K562 (cell line): Measurements from ENCODE around the gene IMMP2L. TPM values are rescaled to one million over a fixed set of nuclear protein-coding genes. Genes with fewer than 3 reads are reported as not detected.

Experiments used
- ATAC-seq: fragments of 200-7000 bp; cut with Tn5 transposase; 3 replicates; pipeline ENCODE4 v1.9.1; 2020; ENCODE audit warnings: moderate library complexity
- BruUV-seq: library from RNA; stranded (reverse); fragments of 400-500 nt; replicated peaks from 2 replicates; lab custom pipeline; 2021; lab: Mats Ljungman, UMichigan
- CTCF ChIA-PET: fragments of 300-600 bp; formaldehyde crosslinking; extraction: SDS; loops from one replicate; lab custom pipeline; 2021; ENCODE audit warnings: low intra/inter-chr PET ratio; lab: Yijun Ruan, JAX
- POLR2A ChIA-PET: fragments of 300-600, 350-650 bp; sonication (Branson Sonifier 250); formaldehyde crosslinking; extraction: SDS; loops from one replicate; lab custom pipeline; 2021; ENCODE audit warnings: antibody characterized with exemption, inconsistent platforms; lab: Yijun Ruan, JAX
- DNase-seq, 4 experiments: peaks; one replicate each; pipeline versions ENCODE4 v3.0.0 to v3.0.0-alpha.2; 2011 to 2018; ENCODE audit warnings: low spot score in 3 of 4, mixed read lengths in 3 of 4; ENCODE audit errors: extremely low read depth in 1 of 4
- FAIRE-seq: peaks from 2 replicates; lab custom pipeline; 2011; peaks lifted over from hg19 to GRCh38; lab: Jason Lieb, UNC
- H2AFZ ChIP-seq: 2 replicates; pipeline ENCODE4 v1.6.0; 2011; ENCODE audit warnings: low read depth, low read length, control low read depth, inconsistent platforms
- H3K27ac ChIP-seq: fragments of 200-600 bp; 3 replicates; pipeline ENCODE4 v1.8.0; 2011; ENCODE audit warnings: low read depth, mild to moderate bottlenecking, control low read depth, inconsistent platforms, low read length, moderate library complexity, mixed read lengths; ENCODE audit errors: extremely low read depth
- H3K27me3 ChIP-seq, 2 experiments: fragments of 300-600 bp in 1 of 2; 2 replicates in 1 of 2; 3 replicates in 1 of 2; pipeline versions ENCODE4 v1.6.0 to v1.8.0; 2011; ENCODE audit warnings: inconsistent platforms in 2 of 2, low read length in 2 of 2, mild to moderate bottlenecking in 1 of 2, mixed read lengths in 1 of 2, moderate library complexity in 1 of 2; ENCODE audit not compliant: control insufficient read depth in 2 of 2, insufficient read depth in 2 of 2
- H3K36me3 ChIP-seq: fragments of 300-600 bp; 3 replicates; pipeline ENCODE4 v1.8.0; 2011; ENCODE audit warnings: mild to moderate bottlenecking, low read length, inconsistent platforms; ENCODE audit not compliant: control insufficient read depth, insufficient read depth
- H3K4me1 ChIP-seq, 2 experiments: fragments of 200-600 bp in 1 of 2; replicated peaks in 1 of 2; 2 replicates in 1 of 2; 3 replicates in 1 of 2; pipeline versions ENCODE4 v1.5.1 to v1.8.0; 2011; ENCODE audit warnings: inconsistent platforms in 2 of 2, low read length in 2 of 2, mild to moderate bottlenecking in 1 of 2, mixed read lengths in 1 of 2, moderate library complexity in 1 of 2; ENCODE audit not compliant: control insufficient read depth in 2 of 2, insufficient read depth in 2 of 2
- H3K4me2 ChIP-seq: 2 replicates; pipeline ENCODE4 v1.6.1; 2011; ENCODE audit warnings: low read length, control low read depth, inconsistent platforms, mixed read lengths; ENCODE audit not compliant: insufficient read depth
- H3K4me3 ChIP-seq: fragments of 200-600 bp; sonication (generic), shearing (Covaris generic); 2 replicates; pipeline ENCODE4 v1.5.1; 2016; ENCODE audit warnings: control low read depth, inconsistent platforms
- H3K79me2 ChIP-seq: fragments of 200-600 bp; 3 replicates; pipeline ENCODE4 v1.8.0; 2011; ENCODE audit warnings: low read length, inconsistent platforms; ENCODE audit not compliant: control insufficient read depth, insufficient read depth
- H3K9ac ChIP-seq, 2 experiments: 2 replicates each; pipeline versions ENCODE4 v1.6.0 to v1.6.1; 2011; ENCODE audit warnings: low read depth in 2 of 2, low read length in 2 of 2, control low read depth in 1 of 2, inconsistent platforms in 1 of 2, mild to moderate bottlenecking in 1 of 2, mixed read lengths in 1 of 2; ENCODE audit not compliant: insufficient read depth in 1 of 2
- H3K9me1 ChIP-seq: one replicate; pipeline ENCODE4 v1.6.0; 2011; ENCODE audit warnings: inconsistent platforms, mild to moderate bottlenecking, low read length, moderate library complexity; ENCODE audit not compliant: control insufficient read depth, insufficient read depth
- H3K9me3 ChIP-seq: replicated peaks from 2 replicates; pipeline ENCODE4 v1.5.1; 2011; ENCODE audit warnings: low read depth, low read length, inconsistent platforms; ENCODE audit not compliant: control insufficient read depth, insufficient read depth
- H4K20me1 ChIP-seq: replicated peaks from 2 replicates; pipeline ENCODE4 v1.6.1; 2011; ENCODE audit warnings: low read length, inconsistent platforms, mixed read lengths; ENCODE audit not compliant: control insufficient read depth, insufficient read depth
- CBX8 ChIP-seq: fragments of 200-600 bp; sonication (generic); IDR thresholded peaks from 2 replicates; pipeline ENCODE4 v1.6.1; 2012; ENCODE audit warnings: borderline replicate concordance, mixed run types, low read depth, mild to moderate bottlenecking, moderate library complexity, mixed read lengths, low read length, control low read depth, inconsistent platforms; ENCODE audit not compliant: poor library complexity, severe bottlenecking; ENCODE audit errors: extremely low read depth
- ETV1 ChIP-seq: fragments of 450-650 bp; conservative IDR thresholded peaks from 2 replicates; pipeline ENCODE4 v1.6.1; 2016; ENCODE audit warnings: missing genetic modification characterization, control low read depth, low read depth, missing compliant biosample characterization
- ETV6 ChIP-seq, 3 experiments: fragments of 150-350 bp in 1 of 3; sonication (generic) in 1 of 3; formaldehyde crosslinking in 1 of 3; IDR thresholded peaks; 2 replicates each; pipeline versions ENCODE4 v1.6.1 to v1.8.0; 2014 to 2022; ENCODE audit warnings: borderline replicate concordance in 2 of 3, low read depth in 2 of 3, antibody characterized with exemption in 1 of 3, low read length in 1 of 3, mild to moderate bottlenecking in 1 of 3, missing genetic modification reagents in 1 of 3
- KAT7 ChIP-seq: sonication (generic); formaldehyde crosslinking; IDR thresholded peaks from 2 replicates; pipeline ENCODE4 v1.8.0; 2022; ENCODE audit warnings: missing genetic modification reagents, mild to moderate bottlenecking, borderline replicate concordance
- SNIP1 ChIP-seq: fragments of 450-650 bp; IDR thresholded peaks from 2 replicates; pipeline ENCODE4 v1.7.1; 2017; ENCODE audit warnings: low read depth, mild to moderate bottlenecking
- SRSF1 ChIP-seq: fragments of 200-400 bp; formaldehyde crosslinking; IDR thresholded peaks from 2 replicates; pipeline ENCODE4 v1.6.1; 2017; ENCODE audit warnings: mild to moderate bottlenecking, low read depth, low read length, moderate library complexity
- WGBS: fragments of 100-300 bp; shearing (Covaris generic); methylation state at CpG from one replicate; pipeline ENCODE4 v1.1.6; 2016; ENCODE audit warnings: low coverage, mixed read lengths; ENCODE audit not compliant: insufficient coverage; ENCODE audit errors: missing lambda C conversion rate; 5-methylcytosine and 5-hydroxymethylcytosine counted together
- in situ Hi-C: fragments of 300-500 bp; cut with MboI; formaldehyde crosslinking; loops from 4 replicates; pipeline ENCODE4 v1.15.0; 2018; ENCODE audit warnings: inconsistent platforms, mixed read lengths
- intact Hi-C: fragments of 100-400 bp; cut with micrococcal nuclease; formaldehyde crosslinking; loops from 2 replicates; pipeline ENCODE4 v1.14.2; 2022
- polyA plus RNA-seq, 8 experiments: library from polyadenylated mRNA; depleted of rRNA in 4 of 8; stranded (reverse) in 5 of 8; unstranded in 3 of 8; fragments of >200 nt; fragmentation: Nextera tagmentation in 2 of 8; fragmentation: Illumina TruSeq in 1 of 8; extraction: Ambion mirVana in 2 of 8; extraction: Trizol in 1 of 8; gene quantifications; 2 replicates each; pipeline versions ENCODE4 v1.2.1 to v1.2.3, GENCODE V29; 2011 to 2014; ENCODE audit warnings: inconsistent platforms in 1 of 8, missing spikeins in 1 of 8
- total RNA-seq, 7 experiments: library from RNA; depleted of rRNA in 6 of 7; stranded (reverse); fragments of >200 nt in 6 of 7; fragmentation: Illumina TruSeq in 2 of 7; extraction: Trizol in 2 of 7; gene quantifications; 2 replicates each; pipeline versions ENCODE4 v1.2.1 to v1.2.3, GENCODE V29; 2011 to 2021; ENCODE audit warnings: low replicate concordance in 1 of 7
- TF ChIP-seq, protein P1 (sequence below): conservative IDR thresholded peaks from 2 replicates; pipeline ENCODE4 v1.6.1; 2011; ENCODE audit warnings: low read depth, mild to moderate bottlenecking, low read length; ENCODE audit not compliant: control insufficient read depth
- TF ChIP-seq, protein P2 (sequence below): sonication (generic); formaldehyde crosslinking; IDR thresholded peaks from 2 replicates; pipeline ENCODE4 v1.8.1; 2022; ENCODE audit warnings: missing genetic modification reagents

IMMP2L gene
- total and polyA plus RNA-seq, 9 of the 15 experiments (the other 6 are each of a cell fraction or from before 2014, with no cell fraction given), result 29.7 to 116 (median 53.0) TPM

DNA sequence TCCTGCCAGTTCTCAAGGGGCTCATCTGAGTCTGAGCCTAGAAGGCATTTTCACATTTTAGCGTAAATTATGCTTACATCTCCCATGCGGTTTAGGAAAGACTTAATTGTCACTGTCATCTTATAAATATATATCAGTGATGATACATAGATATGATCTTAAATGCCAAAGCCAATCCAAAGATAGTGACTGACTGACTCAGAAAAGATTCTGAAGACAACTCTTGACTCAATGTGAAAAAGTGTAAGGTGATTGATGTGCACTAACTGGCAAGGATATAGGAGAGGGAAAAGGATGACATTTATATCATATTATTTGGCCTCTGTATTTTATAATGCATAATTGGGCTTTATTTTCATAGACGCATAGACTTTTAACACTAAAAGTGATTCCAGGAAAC lies 556.3 kb downstream of the IMMP2L start:
- Histone ChIP-seq H3K4me3 (no peak overlapping the region), H3K4me2 (no peak overlapping the region), H3K9me3 (no peaks in the 10 kb centered on the region), H3K79me2 (no peaks in the 10 kb centered on the region), H3K36me3 (no peaks in the 10 kb centered on the region), H3K27me3 (no peaks in the 10 kb centered on the region), H3K27ac (no peak overlapping the region), H3K9me1 (no peaks in the 10 kb centered on the region), H4K20me1 (no peaks in the 10 kb centered on the region), H3K4me1 (no peaks in the 10 kb centered on the region), H3K9ac (no peak overlapping the region), H2AFZ (no peak overlapping the region)
- no TSS peak for BruUV-seq
- POLR2A ChIA-PET, result no interaction called here
- ATAC-seq (no peak), DNase-seq (no peak), FAIRE-seq (no peak)
- TF ChIP-seq KAT7 (CRISPR knock-in tag) (no peak), ETV1 (tag) (no peak), SRSF1 (no peak), CBX8 (no peak), ETV6 (IDR thresholded peaks at IDR 0.05; ENCODE audit: borderline replicate concordance in 1 of 2, low read depth in 2 of 2, low read length in 1 of 2) (no peak), ETV6 (CRISPR knock-in tag; IDR thresholded peaks at IDR 0.05; ENCODE audit: borderline replicate concordance) (no peak), SNIP1 (no peak)
- TF ChIP-seq, protein P1, sequence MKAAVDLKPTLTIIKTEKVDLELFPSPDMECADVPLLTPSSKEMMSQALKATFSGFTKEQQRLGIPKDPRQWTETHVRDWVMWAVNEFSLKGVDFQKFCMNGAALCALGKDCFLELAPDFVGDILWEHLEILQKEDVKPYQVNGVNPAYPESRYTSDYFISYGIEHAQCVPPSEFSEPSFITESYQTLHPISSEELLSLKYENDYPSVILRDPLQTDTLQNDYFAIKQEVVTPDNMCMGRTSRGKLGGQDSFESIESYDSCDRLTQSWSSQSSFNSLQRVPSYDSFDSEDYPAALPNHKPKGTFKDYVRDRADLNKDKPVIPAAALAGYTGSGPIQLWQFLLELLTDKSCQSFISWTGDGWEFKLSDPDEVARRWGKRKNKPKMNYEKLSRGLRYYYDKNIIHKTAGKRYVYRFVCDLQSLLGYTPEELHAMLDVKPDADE, result no peak
- TF ChIP-seq, protein P2, sequence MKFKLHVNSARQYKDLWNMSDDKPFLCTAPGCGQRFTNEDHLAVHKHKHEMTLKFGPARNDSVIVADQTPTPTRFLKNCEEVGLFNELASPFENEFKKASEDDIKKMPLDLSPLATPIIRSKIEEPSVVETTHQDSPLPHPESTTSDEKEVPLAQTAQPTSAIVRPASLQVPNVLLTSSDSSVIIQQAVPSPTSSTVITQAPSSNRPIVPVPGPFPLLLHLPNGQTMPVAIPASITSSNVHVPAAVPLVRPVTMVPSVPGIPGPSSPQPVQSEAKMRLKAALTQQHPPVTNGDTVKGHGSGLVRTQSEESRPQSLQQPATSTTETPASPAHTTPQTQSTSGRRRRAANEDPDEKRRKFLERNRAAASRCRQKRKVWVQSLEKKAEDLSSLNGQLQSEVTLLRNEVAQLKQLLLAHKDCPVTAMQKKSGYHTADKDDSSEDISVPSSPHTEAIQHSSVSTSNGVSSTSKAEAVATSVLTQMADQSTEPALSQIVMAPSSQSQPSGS (CRISPR knock-in tag), result no peak
- intact Hi-C loops, result no loop called here
- in situ Hi-C loops, result no loop called here
- 37% methylated on average over 3 of the region's 3 CpGs for WGBS
- CTCF ChIA-PET, result no interaction called here
